ENCODE measurements around the gene WNT7A.
"Not testable (repeated sequence)": the region's sequence is repeated elsewhere in the genome, so short reads cannot be mapped to it uniquely, and the experiment has no call there.

Gene WNT7A

DNA sequence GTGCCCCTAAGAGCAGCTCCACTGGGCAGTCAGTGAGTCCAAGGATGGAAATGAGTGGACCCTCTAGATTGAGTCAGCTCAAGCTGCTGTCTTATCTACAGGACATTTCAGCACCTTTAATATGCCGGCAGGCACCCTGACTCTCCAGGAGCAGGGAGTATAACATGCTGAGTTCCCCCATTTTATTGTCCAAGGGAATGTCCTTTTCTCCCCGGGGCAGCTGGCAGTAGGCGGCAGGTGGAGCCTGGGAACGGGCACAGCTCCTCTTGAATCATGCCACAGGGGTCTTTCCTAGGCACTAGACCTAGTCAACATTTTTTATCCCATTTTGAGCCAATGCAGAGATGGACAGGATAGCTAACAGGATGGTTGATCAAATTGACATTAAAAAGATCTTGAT, 14.8 kb downstream of the WNT7A start:
- DNase-seq = no peak

DNA sequence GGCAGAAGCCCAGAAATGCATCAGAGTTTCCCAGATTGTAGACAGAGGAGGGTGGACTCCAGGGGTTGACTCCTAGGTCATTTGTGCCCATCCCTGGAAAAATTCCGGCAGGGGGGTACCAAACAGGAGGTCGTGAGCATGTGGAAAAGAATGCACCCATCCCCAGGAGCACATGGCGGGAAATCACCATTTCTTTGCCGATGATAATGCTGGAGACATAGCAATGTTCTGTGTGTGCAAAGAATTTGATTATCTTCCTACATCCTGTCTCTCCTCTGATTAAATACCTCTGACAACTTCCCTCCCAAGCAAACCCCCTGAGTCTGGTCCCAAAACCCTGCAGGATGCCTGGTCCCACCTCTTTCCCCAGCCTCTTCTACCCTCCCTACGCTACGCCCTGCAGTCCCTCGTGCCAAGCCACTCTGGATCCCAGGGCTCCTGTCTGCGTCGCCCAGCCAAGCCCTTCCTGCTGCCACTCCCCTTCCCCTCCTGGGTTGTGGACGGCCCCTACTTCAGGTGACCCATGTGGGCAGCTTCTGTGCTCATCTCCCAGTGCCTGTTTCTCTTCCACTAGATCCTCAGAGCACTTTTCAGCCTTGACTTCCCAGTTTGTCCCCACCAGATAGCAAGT, 15.8 kb downstream of the WNT7A start:
- DNase-seq = no peak

- no peak for DNase-seq
These were observed 16.4 kb downstream of the WNT7A start for GRCh38 chr3:13863382-13863952.

- no peak for DNase-seq
These were observed 18.4 kb downstream of the WNT7A start for GRCh38 chr3:13861461-13861860.

- DNase-seq = no peak
These were observed 19.9 kb downstream of the WNT7A start for GRCh38 chr3:13860001-13860400.

GRCh38 chr3:13858768-13859520, 20.9 kb downstream of the WNT7A start:
- DNase-seq = no peak

GRCh38 chr3:13857702-13858380, 22.0 kb downstream of the WNT7A start:
- DNase-seq = no peak

- not testable (repeated sequence) for DNase-seq
These were observed 23.2 kb downstream of the WNT7A start for GRCh38 chr3:13856628-13857027.

GRCh38 chr3:13856006-13856405, 23.9 kb downstream of the WNT7A start:
- DNase-seq = no peak

DNA sequence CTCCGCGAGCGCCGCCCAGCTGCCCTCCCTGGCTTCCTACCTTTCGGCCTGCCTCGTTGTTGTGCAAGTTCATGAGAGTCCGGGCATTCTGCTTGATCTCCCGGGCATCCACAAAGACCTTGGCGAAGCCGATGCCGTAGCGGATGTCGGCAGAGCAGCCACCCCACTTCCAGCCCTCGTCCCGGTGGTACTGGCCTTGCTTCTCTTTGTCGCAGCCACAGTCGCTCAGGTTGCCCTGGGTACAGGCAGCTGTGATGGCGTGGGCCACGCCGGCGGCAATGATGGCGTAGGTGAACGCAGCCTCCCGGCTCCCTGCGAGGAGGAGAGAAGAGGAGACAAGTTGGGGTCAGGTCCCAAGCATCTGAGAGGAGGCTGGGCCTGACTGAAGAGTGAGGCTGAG, 25.4 kb downstream of the WNT7A start:
- no peak for DNase-seq

GRCh38 chr3:13853978-13854296, 25.9 kb downstream of the WNT7A start:
- DNase-seq = peak in 1 of 2 donors; percentile 18

DNA sequence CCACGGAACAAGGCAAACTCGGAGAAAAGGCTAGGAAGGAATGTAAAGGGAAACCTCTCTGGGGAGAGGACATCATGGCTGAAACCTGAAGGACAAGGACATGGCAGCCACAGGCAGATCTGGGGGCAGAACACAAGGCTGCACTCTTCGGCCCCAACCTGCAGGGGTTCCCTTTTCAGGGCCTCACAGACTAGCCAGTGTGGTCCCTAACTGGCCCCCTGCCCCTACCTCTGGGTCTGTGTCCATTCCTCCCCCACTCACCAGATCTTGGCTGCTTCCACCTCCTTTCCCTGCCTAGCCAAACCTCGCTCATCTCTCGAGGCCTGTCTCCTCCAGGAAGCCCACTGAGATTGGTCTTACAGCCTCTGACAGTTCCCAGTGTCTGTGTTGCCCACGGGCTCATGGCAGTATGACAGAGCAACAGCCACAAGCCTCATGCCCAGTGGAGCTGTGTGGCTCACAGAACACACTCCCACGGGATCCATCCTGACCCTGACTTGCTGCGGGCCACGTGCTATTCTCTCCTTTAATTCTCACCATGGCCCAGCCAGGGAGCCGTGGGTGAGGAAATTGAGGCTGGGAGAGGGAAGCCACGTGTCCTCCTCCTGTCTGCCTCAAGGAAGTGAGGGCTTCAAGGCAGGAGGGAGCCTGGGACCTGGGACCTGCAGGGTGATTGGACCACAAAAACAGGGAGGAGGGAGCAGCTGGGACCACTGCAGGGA, 26.5 kb downstream of the WNT7A start:
- no peak for DNase-seq

- no peak for DNase-seq
These were observed 27.2 kb downstream of the WNT7A start for GRCh38 chr3:13852638-13853009.

DNA sequence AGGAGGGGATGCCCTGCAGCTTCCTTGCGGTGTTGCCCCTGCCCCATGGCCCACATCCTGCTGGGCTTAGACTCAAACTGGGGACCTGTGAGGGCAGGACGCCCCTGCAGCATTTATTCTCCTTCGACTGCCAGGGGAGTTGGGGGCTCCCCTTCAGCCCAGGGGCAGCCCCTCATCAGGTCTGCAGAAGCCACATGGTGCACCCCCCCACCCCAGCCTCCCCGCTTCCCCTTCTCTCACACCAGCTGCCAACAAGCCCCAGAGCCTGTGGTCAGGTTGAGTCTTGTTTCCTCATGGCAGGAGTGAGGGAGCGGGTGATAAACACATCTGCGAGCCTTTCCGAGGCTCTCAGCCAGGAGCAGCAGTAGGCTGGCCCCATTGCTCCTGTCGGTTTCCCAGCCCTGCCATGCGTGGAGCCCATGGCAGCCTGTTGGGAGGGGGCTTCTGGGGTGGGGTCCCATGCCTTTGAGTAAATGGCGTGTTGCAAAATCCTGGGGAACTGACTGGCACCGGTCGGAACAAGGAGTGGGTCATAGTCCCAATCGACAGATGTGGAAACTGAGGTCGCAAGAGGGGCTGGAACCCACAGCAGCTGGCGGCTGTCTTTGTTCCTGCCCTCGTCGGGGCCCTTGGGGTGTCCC, 27.8 kb downstream of the WNT7A start:
- no peak for DNase-seq

GRCh38 chr3:13851091-13851849, 28.6 kb downstream of the WNT7A start:
- DNase-seq = no peak

DNA sequence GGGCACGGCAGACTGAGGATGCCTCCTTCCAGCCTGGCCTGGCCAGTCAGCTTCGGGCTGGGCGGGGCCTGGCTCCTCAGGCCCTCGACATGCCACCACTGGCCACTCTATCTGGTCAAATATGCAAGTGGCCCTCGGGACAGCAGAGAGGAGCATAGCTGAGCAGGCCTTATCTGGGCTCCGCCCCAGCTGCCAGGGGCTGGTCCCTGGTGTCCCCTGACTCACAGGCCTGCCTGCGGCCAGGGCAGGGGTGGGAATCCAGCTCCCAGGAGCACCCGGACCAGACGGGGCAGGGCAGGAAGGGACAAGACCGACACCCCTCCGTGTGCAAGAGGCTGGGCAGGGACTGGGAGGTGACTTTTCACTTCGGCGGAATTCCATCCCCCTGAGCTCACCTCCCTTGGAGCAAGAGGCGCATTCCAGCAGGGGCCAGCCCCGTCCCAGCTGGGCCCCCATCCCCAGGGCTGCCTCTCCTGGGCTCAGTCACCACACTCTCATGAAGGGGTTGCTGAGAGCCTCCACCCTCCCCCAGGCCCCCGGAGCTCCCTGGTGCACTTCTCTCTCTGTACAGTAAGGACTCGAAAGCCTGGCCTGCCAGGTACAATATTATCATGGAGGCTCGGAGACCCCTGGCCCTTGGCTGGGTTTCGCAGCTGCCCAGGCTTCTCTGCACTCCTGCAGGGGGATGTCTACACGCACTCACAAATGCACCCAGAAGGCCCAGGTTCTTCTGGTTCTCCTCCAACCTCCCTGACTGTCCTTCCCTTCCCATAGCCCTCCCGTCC, 29.5 kb downstream of the WNT7A start:
- no peak for DNase-seq

GRCh38 chr3:13849018-13849417, 30.9 kb downstream of the WNT7A start:
- DNase-seq = no peak

- no peak for DNase-seq
These were observed 32.9 kb downstream of the WNT7A start for GRCh38 chr3:13846716-13847570.

DNA sequence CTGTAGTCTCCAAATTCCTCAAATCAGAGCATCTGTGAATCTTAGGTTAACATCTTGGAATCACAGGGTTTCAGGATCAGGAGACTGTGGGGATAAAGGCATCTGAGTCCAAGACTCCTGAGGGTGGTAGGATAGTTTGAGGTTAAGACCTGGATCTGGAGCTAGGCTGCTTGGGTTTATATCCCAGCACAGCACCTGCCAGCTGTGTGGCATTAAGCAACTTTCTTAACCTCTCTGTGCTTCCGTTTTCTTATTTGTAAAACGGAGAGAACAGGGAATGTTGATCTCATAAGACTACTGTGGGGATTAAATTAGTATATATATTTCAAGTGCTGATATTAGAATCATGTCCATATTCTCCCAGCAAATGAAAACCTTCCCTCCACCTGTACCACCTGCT, 33.6 kb downstream of the WNT7A start:
- DNase-seq = no peak

DNA sequence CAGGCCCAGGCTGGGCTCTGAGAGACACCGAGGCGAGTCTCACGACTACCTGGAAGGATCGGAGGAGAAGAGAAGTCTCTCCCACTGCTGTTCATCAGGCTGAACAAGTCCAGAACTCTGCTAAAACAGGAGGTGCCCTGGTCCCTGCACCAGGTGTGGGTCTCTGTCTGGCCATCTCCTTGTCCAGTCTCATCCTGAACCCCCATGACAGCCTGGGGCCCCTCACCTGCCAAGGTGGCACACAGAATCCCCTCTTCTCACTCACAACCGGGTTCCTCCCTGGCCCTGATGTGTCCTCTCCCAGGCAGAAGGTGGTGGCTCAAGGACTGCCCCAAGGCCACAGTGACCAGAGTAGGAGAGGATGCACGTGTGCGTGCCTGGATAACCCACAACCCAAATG, 34.1 kb downstream of the WNT7A start:
- DNase-seq = no peak

Data from CD4-positive, alpha-beta T cell treated with Interferon alpha-2 for 1 hour (primary cell).